Ovary (tissue), 9 donors: ENCODE results near the gene ADGRG1. TPM values are rescaled to one million over a fixed set of nuclear protein-coding genes. Genes with fewer than 3 reads are reported as not detected.

ENCODE experiments used
- DNase-seq, 5 donors: peaks; one replicate each; pipeline ENCODE4 v3.0.0-alpha.2; 2019 to 2020
- H3K27ac ChIP-seq, 2 donors: fragments of 200-600 bp; one replicate each; pipeline versions ENCODE4 v1.5.1 to v1.8.0; 2019 to 2022
- H3K27me3 ChIP-seq: fragments of 200-600 bp; one replicate; pipeline ENCODE4 v1.8.0; 2022
- H3K36me3 ChIP-seq: fragments of 200-600 bp; sonication (generic); one replicate; pipeline ENCODE4 v1.5.1; 2019
- H3K4me1 ChIP-seq: one replicate; pipeline ENCODE4 v1.8.1; 2013; ENCODE audit warnings: mild to moderate bottlenecking, moderate library complexity; ENCODE audit not compliant: insufficient read depth
- H3K4me3 ChIP-seq: fragments of 200-600 bp; sonication (generic); one replicate; pipeline ENCODE4 v1.5.1; 2017
- H3K9me3 ChIP-seq, 2 donors: fragments of 200-600 bp in 1 of 2; sonication (generic) in 1 of 2; one replicate each; pipeline versions ENCODE4 v1.5.1 to v1.8.1; 2013 to 2019; ENCODE audit warnings: mild to moderate bottlenecking in 1 of 2, moderate library complexity in 1 of 2
- CTCF ChIP-seq, 3 donors: fragments of 450-650 bp in 2 of 3; fragments of 200-600 bp in 1 of 3; IDR thresholded peaks; one replicate each; pipeline versions ENCODE4 v1.5.1 to v1.8.0; 2016 to 2022; ENCODE audit warnings: antibody characterized with exemption in 3 of 3, mild to moderate bottlenecking in 1 of 3
- EP300 ChIP-seq: sonication (generic); formaldehyde crosslinking; IDR thresholded peaks from one replicate; pipeline ENCODE4 v1.6.1; 2017; ENCODE audit warnings: antibody characterized with exemption
- POLR2A ChIP-seq: fragments of 450-650 bp; IDR thresholded peaks from one replicate; pipeline ENCODE4 v1.6.1; 2017; ENCODE audit warnings: antibody characterized with exemption, mild to moderate bottlenecking, moderate library complexity
- WGBS, 3 donors: extraction: QIAGEN DNeasy Blood & Tissue Kit in 1 of 3; methylation state at CpG; one replicate each; pipeline versions ENCODE4 v1.1.5 to v1.1.7; 2013 to 2017; 5-methylcytosine and 5-hydroxymethylcytosine counted together
- intact Hi-C, 4 donors: fragments of 100-400 bp; cut with DNase I; formaldehyde crosslinking; loops; one replicate each; pipeline versions ENCODE4 v1.11.0 to v1.15.1; 2022 to 2023
- polyA plus RNA-seq, 2 donors: library from polyadenylated mRNA; stranded (reverse); fragments of 200-250 nt in 1 of 2; fragments of 350-450 nt in 1 of 2; fragmentation: Illumina TruSeq in 1 of 2; extraction: RNeasy Lipid Tissue Mini Kit (QIAGEN cat#74804) in 1 of 2; gene quantifications; one replicate each; pipeline ENCODE4 v1.2.3, GENCODE V29; 2013 to 2014
- total RNA-seq, 7 donors: library from RNA; depleted of rRNA in 2 of 7; stranded (reverse); fragments of >200 nt in 2 of 7; fragmentation: NEBNext Ultra II Directional in 3 of 7; extraction: Animal tissue kit (Norgen Biotek cat#: 25700) in 3 of 7; gene quantifications; one replicate each; pipeline versions ENCODE4 v1.1.0 to v1.2.4, GENCODE V29; 2016 to 2023
- donor health status: DM: no; HTN: no; CAD: no; lungs with moderate emphysema.
- donor health status: DM: no; HTN: no; CAD: no.
- donor health status: Bipolar disorder and iron deficiency.
- donor health status: DM: yes; HTN: yes; CAD: no.
- donor health status: DM: no; HTN: no; CAD: no.
- donor health status: DM: yes; HTN: yes; CAD: no.

ADGRG1 gene
- total and polyA plus RNA-seq, 9 donors, result 6.2 to 54.0 (median 9.1) TPM

- no peaks in the 10 kb centered on the region for H3K9me3 ChIP-seq
- no peak for DNase-seq
- no peak overlapping the region for H3K4me3 ChIP-seq
- no peaks in the 10 kb centered on the region for H3K36me3 ChIP-seq
- peaks cover 1% of the 10 kb centered on the region for H3K4me1 ChIP-seq
- H3K27ac ChIP-seq, result no peak overlapping the region
- H3K27me3 ChIP-seq, result no peaks in the 10 kb centered on the region
- 66 to 75% (median 67%) methylated on average over 3 to 4 of the region's 4 CpGs for WGBS, 3 donors
- intact Hi-C loops, result no loop called here
- TF ChIP-seq CTCF (IDR thresholded peaks at IDR 0.05), result no peak
- TF ChIP-seq EP300, result no peak
- no peak for TF ChIP-seq POLR2A
Measured at GRCh38 chr16:57690782-57691471, 62.5 kb downstream of the ADGRG1 start.

GRCh38 chr16:57692636-57693035 is 64.2 kb downstream of the ADGRG1 start:
- no peak for DNase-seq
- H3K27ac ChIP-seq, result no peak overlapping the region
- no peaks in the 10 kb centered on the region for H3K36me3 ChIP-seq
- H3K4me3 ChIP-seq, result no peak overlapping the region
- TF ChIP-seq EP300, result no peak
- no peak for TF ChIP-seq CTCF (IDR thresholded peaks at IDR 0.05)
- TF ChIP-seq POLR2A, result no peak
- intact Hi-C loops, result no loop called here
- H3K9me3 ChIP-seq, result no peaks in the 10 kb centered on the region
- WGBS, 3 donors, result 43 to 50% methylated on average over 2 of the region's 2 CpGs; no CpG with 5 or more reads in 1 of the 3 donors
- no peaks in the 10 kb centered on the region for H3K27me3 ChIP-seq
- H3K4me1 ChIP-seq, result peaks cover 1% of the 10 kb centered on the region

GRCh38 chr16:57693550-57693949 is 65.1 kb downstream of the ADGRG1 start:
- Histone ChIP-seq H3K4me3 (no peak overlapping the region), H3K36me3 (no peaks in the 10 kb centered on the region), H3K4me1 (peaks cover 1% of the 10 kb centered on the region), H3K9me3 (no peaks in the 10 kb centered on the region), H3K27me3 (no peaks in the 10 kb centered on the region), H3K27ac (no peak overlapping the region)
- intact Hi-C loops, result no loop called here
- no peak for DNase-seq
- TF ChIP-seq POLR2A, result no peak
- TF ChIP-seq EP300, result no peak
- TF ChIP-seq CTCF (IDR thresholded peaks at IDR 0.05), result no peak
- 72 to 76% methylated on average over 4 of the region's 4 CpGs; no CpG with 5 or more reads in 1 of the 3 donors for WGBS, 3 donors

GRCh38 chr16:57694231-57694724 is 65.8 kb downstream of the ADGRG1 start:
- H3K27ac ChIP-seq, result no peak overlapping the region
- H3K9me3 ChIP-seq, result no peaks in the 10 kb centered on the region
- peaks cover 1% of the 10 kb centered on the region for H3K4me1 ChIP-seq
- H3K4me3 ChIP-seq, result no peak overlapping the region
- no peaks in the 10 kb centered on the region for H3K36me3 ChIP-seq
- 52 to 65% (median 60%) methylated on average over 10 of the region's 10 CpGs for WGBS, 3 donors
- H3K27me3 ChIP-seq, result no peaks in the 10 kb centered on the region
- DNase-seq, result peak in 1 of 5 donors; percentile 10
- TF ChIP-seq EP300, result no peak
- intact Hi-C loops, result no loop called here
